A549 treated with CORT108297 at 1 μM for 4 hours (cell line): ENCODE measurements around the gene OTX2. TPM values are rescaled to one million over a fixed set of nuclear protein-coding genes. Genes with fewer than 3 reads are reported as not detected.

Source experiments
- total RNA-seq: library from RNA; stranded (reverse); fragments of 200-300 nt; extraction: Qiagen RNA extraction; gene quantifications from 5 replicates; pipeline ENCODE4 v1.2.3, GENCODE V29; 2022

OTX2 gene
- not detected in 5 replicates for total RNA-seq

GRCh38 chr14:56810147-56810719, at the start of gene OTX2:
OTX2 (minus strand) TSS chr14:56810479; CDS start chr14:56805456, 5,023 bp downstream.

Other genes starting within 250 kb of the OTX2 start
- gene TMEM260, start 230.7 kb downstream of the OTX2 start, total RNA-seq, result 3.9 to 6.3 TPM (median 4.8 TPM) in 5 replicates